Measurements from ENCODE around the gene CHRNB1. TPM values are rescaled to one million over a fixed set of nuclear protein-coding genes. Genes with fewer than 3 reads are reported as not detected.

CHRNB1 gene
- total and polyA plus RNA-seq, 2 of the 8 experiments (the other 6 are each of a cell fraction or from before 2014, with no cell fraction given) = 14.1 to 28.2 TPM

DNA sequence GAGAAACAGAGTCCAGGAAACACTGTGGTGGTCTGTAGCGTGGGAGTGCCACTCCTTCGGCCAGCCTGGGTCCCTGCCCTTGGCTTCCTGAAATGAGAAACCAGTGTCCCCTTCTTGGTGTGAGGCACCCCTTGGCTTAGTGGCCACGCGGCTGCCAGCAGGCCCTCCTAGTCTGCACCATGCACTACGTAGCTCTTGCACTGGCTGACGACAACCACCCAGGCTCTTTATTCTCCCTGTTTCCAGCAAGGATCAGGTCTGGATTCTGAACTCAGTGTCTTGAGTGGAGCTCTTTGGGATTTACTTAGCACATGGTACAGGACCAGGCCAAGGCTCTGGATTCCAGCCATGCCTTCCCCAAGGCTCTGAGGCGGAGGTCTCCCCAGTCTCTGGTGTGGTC lies 17.3 kb upstream of the CHRNB1 start (continued):
- TF ChIP-seq USF2 (IDR thresholded peaks at IDR 0.05; ENCODE audit: low read length) (no peak), GABPA (IDR thresholded peaks at IDR 0.05; ENCODE audit: borderline replicate concordance, insufficient read depth, low read length) (no peak), CBX8 (IDR thresholded peaks at IDR 0.05; ENCODE audit: borderline replicate concordance, low read depth, low read length) (no peak)
- TF ChIP-seq, protein P1, sequence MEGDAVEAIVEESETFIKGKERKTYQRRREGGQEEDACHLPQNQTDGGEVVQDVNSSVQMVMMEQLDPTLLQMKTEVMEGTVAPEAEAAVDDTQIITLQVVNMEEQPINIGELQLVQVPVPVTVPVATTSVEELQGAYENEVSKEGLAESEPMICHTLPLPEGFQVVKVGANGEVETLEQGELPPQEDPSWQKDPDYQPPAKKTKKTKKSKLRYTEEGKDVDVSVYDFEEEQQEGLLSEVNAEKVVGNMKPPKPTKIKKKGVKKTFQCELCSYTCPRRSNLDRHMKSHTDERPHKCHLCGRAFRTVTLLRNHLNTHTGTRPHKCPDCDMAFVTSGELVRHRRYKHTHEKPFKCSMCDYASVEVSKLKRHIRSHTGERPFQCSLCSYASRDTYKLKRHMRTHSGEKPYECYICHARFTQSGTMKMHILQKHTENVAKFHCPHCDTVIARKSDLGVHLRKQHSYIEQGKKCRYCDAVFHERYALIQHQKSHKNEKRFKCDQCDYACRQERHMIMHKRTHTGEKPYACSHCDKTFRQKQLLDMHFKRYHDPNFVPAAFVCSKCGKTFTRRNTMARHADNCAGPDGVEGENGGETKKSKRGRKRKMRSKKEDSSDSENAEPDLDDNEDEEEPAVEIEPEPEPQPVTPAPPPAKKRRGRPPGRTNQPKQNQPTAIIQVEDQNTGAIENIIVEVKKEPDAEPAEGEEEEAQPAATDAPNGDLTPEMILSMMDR (IDR thresholded peaks at IDR 0.05; ENCODE audit: control extremely low read depth in 1 of 3, insufficient read depth in 1 of 3, low read depth in 1 of 3, low read length in 3 of 3) = no peak
